AG10803 (cell line): ENCODE data around the gene RAB42.
"Not testable (repeated sequence)": the region's sequence is repeated elsewhere in the genome, so short reads cannot be mapped to it uniquely, and the experiment has no call there.

ENCODE experiments used
- DNase-seq: peaks from one replicate; pipeline ENCODE4 v3.0.0; 2010; ENCODE audit warnings: low read depth
- H3K4me3 ChIP-seq: 2 replicates; pipeline ENCODE4 v1.5.1; 2011; ENCODE audit warnings: mild to moderate bottlenecking, low read length, control low read depth
- CTCF ChIP-seq: conservative IDR thresholded peaks from 2 replicates; pipeline ENCODE4 v1.5.1; 2011; ENCODE audit warnings: mild to moderate bottlenecking, low read length, control low read depth, inconsistent platforms

Gene RAB42

DNA sequence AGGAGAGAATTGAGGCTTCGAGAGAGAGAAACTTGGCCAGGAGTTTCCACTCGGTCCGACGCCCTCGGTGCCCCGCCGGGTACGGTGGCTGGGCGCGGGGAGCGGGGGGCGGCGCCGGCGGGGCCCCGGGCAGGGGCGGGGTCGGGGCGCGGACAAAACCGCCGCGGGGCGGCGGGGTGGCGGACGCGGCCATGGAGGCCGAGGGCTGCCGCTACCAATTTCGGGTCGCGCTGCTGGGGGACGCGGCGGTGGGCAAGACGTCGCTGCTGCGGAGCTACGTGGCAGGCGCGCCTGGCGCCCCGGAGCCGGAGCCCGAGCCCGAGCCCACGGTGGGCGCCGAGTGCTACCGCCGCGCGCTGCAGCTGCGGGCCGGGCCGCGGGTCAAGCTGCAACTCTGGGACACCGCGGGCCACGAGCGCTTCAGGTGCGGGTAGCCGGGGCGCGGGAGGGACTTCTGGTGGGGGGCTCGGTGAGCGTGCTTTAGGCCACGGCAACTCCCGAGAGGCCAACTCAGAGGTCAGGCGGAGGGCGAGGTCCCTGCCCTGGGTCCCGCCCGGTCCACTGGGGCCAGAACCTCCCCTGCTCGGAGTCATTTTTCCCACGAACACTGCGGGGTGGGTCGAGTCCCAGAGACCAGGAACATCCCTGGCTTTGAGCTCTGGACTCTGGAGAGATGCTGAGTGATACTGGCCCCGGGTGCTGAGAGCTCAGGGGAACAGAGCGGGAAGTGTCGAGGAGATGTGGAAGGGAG is 431 bp downstream of the RAB42 start:
- DNase-seq = no peak
- H3K4me3 ChIP-seq = peak overlapping the region; percentile 62
- no peak for TF ChIP-seq CTCF

DNA sequence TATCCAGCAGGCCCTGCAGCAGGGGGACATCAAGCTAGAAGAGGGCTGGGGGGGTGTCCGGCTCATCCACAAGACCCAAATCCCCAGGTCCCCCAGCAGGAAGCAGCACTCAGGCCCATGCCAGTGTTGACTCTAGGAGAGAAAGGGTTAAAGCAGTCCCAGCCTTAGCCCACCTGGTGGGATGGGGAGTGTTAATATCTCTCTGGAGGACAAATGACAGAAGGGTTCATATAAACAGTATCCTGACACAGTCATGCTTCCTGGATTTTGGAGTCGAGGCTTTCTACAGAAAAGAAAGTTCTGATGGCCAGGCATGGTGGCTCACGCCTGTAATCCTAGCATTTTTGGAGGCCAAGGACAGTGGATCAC is 1.9 kb downstream of the RAB42 start:
- H3K4me3 ChIP-seq, DNase-seq: not testable (repeated sequence)

- not testable (repeated sequence) for H3K4me3 ChIP-seq
- DNase-seq = peak; percentile 67
Observed at GRCh38 chr1:28594686-28595411, 2.8 kb downstream of the RAB42 start.

DNA sequence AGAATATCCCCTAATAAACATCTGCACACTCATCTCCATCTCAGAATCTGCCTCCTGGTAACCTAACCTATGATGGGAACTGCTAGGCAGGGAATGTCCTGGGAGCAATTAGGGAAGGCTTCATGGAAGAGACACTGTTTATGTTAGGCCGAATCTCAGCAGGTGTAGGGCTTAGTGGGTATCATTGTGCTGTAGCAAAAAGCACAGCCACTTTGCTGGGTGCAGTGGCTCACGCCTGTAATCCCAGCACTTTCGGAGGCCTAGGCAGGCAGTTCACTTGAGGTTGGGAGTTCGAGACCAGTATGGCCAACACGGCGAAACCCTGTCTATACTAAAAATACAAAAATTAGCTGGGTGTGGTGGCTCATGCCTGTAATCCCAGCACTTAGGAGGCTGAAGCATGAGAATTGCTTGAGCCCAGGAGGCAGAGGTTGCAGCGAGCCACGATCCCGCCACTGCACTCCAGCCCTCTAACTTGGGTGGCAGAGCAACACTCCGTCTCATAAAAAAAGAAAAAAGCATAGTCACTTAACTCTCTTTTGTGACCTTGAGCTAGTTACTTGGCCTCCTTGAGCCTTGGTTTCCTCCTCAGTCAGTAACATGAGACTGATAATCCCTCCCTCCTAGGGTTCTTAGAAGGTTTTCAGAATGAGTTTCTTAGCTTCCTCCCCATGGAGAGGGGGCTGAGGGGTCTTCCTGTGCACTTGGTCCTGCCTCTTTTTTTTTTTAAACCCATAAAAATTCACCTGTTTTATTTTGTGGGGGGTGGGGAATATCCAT is 3.5 kb downstream of the RAB42 start:
- no peak overlapping the region for H3K4me3 ChIP-seq

GRCh38 chr1:28596276-28596675 is 4.2 kb downstream of the RAB42 start:
- H3K4me3 ChIP-seq, DNase-seq: not testable (repeated sequence)

More for the DNA sequence above, 3.5 kb downstream of the RAB42 start:
- TF ChIP-seq CTCF = no peak
- DNase-seq = no peak

DNA sequence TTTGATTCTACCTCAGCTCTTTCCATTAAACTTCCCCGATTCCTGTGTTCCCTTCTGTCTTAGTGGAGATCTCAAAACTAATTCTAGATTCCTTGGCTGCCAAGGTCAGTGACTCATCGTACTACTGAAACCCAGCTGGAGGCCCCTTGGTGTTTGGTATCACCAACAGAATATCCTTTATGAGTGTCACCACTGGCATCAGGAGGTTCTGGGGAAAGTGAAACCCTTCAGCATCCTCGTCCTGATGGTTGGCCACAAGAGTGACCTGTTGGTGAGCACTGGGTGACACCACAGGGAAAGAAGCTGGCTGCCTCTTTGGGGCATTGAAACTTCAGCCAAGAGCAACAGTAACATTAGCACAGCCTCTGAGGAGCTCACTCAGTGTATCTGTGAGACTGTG is 9.6 kb downstream of the RAB42 start:
- peak; percentile 87 for DNase-seq
- no peak for TF ChIP-seq CTCF
- no peak overlapping the region for H3K4me3 ChIP-seq

GRCh38 chr1:28602536-28603439 is 10.7 kb downstream of the RAB42 start:
- DNase-seq = peak; percentile 76
- peak; percentile 90 for TF ChIP-seq CTCF
- H3K4me3 ChIP-seq = no peak overlapping the region

DNA sequence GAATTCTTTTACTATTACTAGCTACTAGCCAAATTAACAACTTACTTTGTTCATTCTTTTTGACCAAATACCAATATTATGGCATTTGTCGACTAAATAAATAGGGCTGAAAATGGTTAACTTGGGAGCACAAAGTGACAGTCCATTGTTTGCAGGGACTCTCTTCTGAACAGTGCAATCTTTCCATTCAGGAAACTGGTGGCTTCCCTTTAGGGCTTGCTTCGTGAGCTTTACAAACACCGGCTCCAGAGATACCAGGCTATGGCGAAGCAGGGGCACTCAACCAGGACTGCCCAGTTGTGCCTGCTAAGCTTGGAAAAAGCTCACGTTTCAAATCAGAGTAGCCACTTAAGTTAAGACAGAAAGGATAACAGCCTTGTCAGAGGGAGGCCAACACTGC is 12.3 kb downstream of the RAB42 start:
- no peak for TF ChIP-seq CTCF
- H3K4me3 ChIP-seq = no peak overlapping the region
- no peak for DNase-seq
